ACHN (cell line): ENCODE data around the gene USP20.

Experiments used
- DNase-seq: peaks from one replicate; pipeline ENCODE4 v3.0.0-alpha.2; 2015
- in situ Hi-C: cut with HindIII; loops from 2 replicates; pipeline ENCODE4 v1.10.0; 2017; ENCODE audit warnings: low sequenced_read_pairs, low pct_ligation_motif_present, low pct_unique_long_range_greater_than_20kb

USP20 gene

GRCh38 chr9:129897263-129897662, 62.0 kb downstream of the USP20 start:
- in situ Hi-C loops: no loop called here

GRCh38 chr9:129898185-129898584, 62.9 kb downstream of the USP20 start:
- peak; percentile 19 for DNase-seq
- in situ Hi-C loops: no loop called here

More at GRCh38 chr9:129897263-129897662, 62.0 kb downstream of the USP20 start:
- DNase-seq: no peak

- no peak for DNase-seq
- in situ Hi-C loops: no loop called here
These were observed 64.4 kb downstream of the USP20 start for GRCh38 chr9:129899620-129900019.

GRCh38 chr9:129900263-129901027, 65.2 kb downstream of the USP20 start:
- no peak for DNase-seq
- in situ Hi-C loops: no loop called here

- DNase-seq: no peak
- in situ Hi-C loops: no loop called here
These were observed 66.9 kb downstream of the USP20 start for GRCh38 chr9:129901993-129902739.

GRCh38 chr9:129902740-129903134, 67.5 kb downstream of the USP20 start:
- in situ Hi-C loops: no loop called here
- DNase-seq: no peak

GRCh38 chr9:129904734-129905133, 69.5 kb downstream of the USP20 start:
- DNase-seq: no peak
- in situ Hi-C loops: no loop called here

- DNase-seq: no peak
- in situ Hi-C loops: no loop called here
These were observed 71.0 kb downstream of the USP20 start for GRCh38 chr9:129906298-129906697.

- in situ Hi-C loops: no loop called here
- DNase-seq: no peak
These were observed 71.9 kb downstream of the USP20 start for GRCh38 chr9:129907201-129907600.

GRCh38 chr9:129908906-129909305, 73.6 kb downstream of the USP20 start:
- in situ Hi-C loops: no loop called here
- DNase-seq: no peak

- in situ Hi-C loops: no loop called here
These were observed 74.6 kb downstream of the USP20 start for GRCh38 chr9:129909851-129910250.

GRCh38 chr9:129910628-129911567, 75.6 kb downstream of the USP20 start:
- DNase-seq: peak; percentile 94
- in situ Hi-C loops: no loop called here

More at GRCh38 chr9:129909851-129910250, 74.6 kb downstream of the USP20 start:
- DNase-seq: no peak

GRCh38 chr9:129914051-129914450, 78.8 kb downstream of the USP20 start:
- in situ Hi-C loops: no loop called here
- no peak for DNase-seq

- in situ Hi-C loops: no loop called here
- no peak for DNase-seq
These were observed 81.4 kb downstream of the USP20 start for GRCh38 chr9:129916707-129917106.

GRCh38 chr9:129918296-129918950, 83.2 kb downstream of the USP20 start:
- in situ Hi-C loops: no loop called here
- no peak for DNase-seq

- DNase-seq: no peak
- in situ Hi-C loops: no loop called here
These were observed 84.0 kb downstream of the USP20 start for GRCh38 chr9:129919277-129919676.

GRCh38 chr9:129919841-129920240, 84.6 kb downstream of the USP20 start:
- no peak for DNase-seq
- in situ Hi-C loops: no loop called here

GRCh38 chr9:129921905-129922304, 86.6 kb downstream of the USP20 start:
- DNase-seq: no peak
- in situ Hi-C loops: no loop called here
